HL-60 (cell line): Measurements from ENCODE around the gene BIRC6.

Experiments
- DNase-seq, 2 experiments: peaks; one replicate each; pipeline ENCODE4 v3.0.0-alpha.2; 2010 to 2020; ENCODE audit warnings: low read depth in 1 of 2, low spot score in 1 of 2
- H3K27ac ChIP-seq: fragments of 250-450 bp; sonication (Bioruptor Pico); replicated peaks from 2 replicates; pipeline ENCODE4 v1.5.1; 2020; ENCODE audit warnings: mild to moderate bottlenecking, moderate library complexity
- H3K27me3 ChIP-seq: fragments of 250-450 bp; sonication (Bioruptor Pico); 2 replicates; pipeline ENCODE4 v1.5.1; 2021; ENCODE audit warnings: mild to moderate bottlenecking, moderate library complexity; ENCODE audit not compliant: insufficient read depth, poor library complexity, severe bottlenecking
- H3K4me3 ChIP-seq: replicated peaks from 2 replicates; pipeline ENCODE4 v1.5.1; 2011; ENCODE audit warnings: mild to moderate bottlenecking, control low read depth, low read length; ENCODE audit not compliant: insufficient read depth
- GABPA ChIP-seq: IDR thresholded peaks from 2 replicates; pipeline ENCODE4 v1.6.1; 2012; ENCODE audit warnings: low read depth
- POLR2AphosphoS5 ChIP-seq: IDR thresholded peaks from 2 replicates; pipeline ENCODE4 v1.6.1; 2012; ENCODE audit warnings: low read depth
- SPI1 ChIP-seq: IDR thresholded peaks from 2 replicates; pipeline ENCODE4 v1.6.1; 2012; ENCODE audit warnings: low read depth, mild to moderate bottlenecking, borderline replicate concordance
- TF ChIP-seq, protein P1 (sequence below): IDR thresholded peaks from one replicate; pipeline ENCODE4 v1.5.1; 2011; ENCODE audit warnings: low read length, control low read depth, inconsistent platforms; ENCODE audit not compliant: insufficient read depth
- TF ChIP-seq, protein P2 (sequence below): IDR thresholded peaks from 2 replicates; pipeline ENCODE4 v1.6.1; 2012; ENCODE audit warnings: low read depth; ENCODE audit not compliant: insufficient replicate concordance

The BIRC6 gene

DNA sequence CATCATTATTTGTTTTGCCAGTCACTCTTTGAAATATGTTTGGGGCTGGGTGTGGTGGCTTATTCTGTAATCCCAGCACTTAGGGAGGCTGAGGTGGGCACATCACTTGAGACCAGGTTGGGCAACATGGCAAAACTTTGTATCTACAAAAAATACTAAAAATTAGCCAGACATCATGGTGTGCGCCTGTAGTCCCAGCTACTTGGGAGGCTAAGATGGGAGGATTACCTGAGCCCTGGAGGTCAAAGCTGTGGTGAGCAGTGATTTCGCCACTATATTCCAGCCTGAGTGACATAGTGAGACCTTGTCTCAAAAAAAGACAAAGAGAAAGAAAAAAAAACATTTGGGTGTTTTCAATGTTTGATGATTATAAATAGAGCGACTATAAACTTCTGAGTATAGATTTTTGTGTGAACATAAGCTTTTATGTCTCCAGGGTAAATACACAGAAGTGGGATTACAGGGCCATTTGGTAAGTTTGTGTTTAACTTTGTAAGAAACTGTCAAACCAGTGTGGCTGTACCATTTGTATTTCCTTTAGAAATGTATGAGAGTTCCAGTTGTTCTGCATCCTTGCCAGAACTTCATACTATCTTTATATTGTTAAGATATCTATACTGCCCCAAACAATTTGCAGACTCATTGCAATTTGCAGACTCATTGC is 15.8 kb downstream of the BIRC6 start:
- TF ChIP-seq SPI1 (no peak), POLR2AphosphoS5 (no peak), GABPA (no peak)
- TF ChIP-seq, protein P1, sequence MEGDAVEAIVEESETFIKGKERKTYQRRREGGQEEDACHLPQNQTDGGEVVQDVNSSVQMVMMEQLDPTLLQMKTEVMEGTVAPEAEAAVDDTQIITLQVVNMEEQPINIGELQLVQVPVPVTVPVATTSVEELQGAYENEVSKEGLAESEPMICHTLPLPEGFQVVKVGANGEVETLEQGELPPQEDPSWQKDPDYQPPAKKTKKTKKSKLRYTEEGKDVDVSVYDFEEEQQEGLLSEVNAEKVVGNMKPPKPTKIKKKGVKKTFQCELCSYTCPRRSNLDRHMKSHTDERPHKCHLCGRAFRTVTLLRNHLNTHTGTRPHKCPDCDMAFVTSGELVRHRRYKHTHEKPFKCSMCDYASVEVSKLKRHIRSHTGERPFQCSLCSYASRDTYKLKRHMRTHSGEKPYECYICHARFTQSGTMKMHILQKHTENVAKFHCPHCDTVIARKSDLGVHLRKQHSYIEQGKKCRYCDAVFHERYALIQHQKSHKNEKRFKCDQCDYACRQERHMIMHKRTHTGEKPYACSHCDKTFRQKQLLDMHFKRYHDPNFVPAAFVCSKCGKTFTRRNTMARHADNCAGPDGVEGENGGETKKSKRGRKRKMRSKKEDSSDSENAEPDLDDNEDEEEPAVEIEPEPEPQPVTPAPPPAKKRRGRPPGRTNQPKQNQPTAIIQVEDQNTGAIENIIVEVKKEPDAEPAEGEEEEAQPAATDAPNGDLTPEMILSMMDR: no peak
- TF ChIP-seq, protein P2, sequence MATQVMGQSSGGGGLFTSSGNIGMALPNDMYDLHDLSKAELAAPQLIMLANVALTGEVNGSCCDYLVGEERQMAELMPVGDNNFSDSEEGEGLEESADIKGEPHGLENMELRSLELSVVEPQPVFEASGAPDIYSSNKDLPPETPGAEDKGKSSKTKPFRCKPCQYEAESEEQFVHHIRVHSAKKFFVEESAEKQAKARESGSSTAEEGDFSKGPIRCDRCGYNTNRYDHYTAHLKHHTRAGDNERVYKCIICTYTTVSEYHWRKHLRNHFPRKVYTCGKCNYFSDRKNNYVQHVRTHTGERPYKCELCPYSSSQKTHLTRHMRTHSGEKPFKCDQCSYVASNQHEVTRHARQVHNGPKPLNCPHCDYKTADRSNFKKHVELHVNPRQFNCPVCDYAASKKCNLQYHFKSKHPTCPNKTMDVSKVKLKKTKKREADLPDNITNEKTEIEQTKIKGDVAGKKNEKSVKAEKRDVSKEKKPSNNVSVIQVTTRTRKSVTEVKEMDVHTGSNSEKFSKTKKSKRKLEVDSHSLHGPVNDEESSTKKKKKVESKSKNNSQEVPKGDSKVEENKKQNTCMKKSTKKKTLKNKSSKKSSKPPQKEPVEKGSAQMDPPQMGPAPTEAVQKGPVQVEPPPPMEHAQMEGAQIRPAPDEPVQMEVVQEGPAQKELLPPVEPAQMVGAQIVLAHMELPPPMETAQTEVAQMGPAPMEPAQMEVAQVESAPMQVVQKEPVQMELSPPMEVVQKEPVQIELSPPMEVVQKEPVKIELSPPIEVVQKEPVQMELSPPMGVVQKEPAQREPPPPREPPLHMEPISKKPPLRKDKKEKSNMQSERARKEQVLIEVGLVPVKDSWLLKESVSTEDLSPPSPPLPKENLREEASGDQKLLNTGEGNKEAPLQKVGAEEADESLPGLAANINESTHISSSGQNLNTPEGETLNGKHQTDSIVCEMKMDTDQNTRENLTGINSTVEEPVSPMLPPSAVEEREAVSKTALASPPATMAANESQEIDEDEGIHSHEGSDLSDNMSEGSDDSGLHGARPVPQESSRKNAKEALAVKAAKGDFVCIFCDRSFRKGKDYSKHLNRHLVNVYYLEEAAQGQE: no peak
- no peak for DNase-seq
- H3K27me3 ChIP-seq: no peaks in the 10 kb centered on the region
- H3K27ac ChIP-seq: no peak overlapping the region
- H3K4me3 ChIP-seq: no peak overlapping the region

DNA sequence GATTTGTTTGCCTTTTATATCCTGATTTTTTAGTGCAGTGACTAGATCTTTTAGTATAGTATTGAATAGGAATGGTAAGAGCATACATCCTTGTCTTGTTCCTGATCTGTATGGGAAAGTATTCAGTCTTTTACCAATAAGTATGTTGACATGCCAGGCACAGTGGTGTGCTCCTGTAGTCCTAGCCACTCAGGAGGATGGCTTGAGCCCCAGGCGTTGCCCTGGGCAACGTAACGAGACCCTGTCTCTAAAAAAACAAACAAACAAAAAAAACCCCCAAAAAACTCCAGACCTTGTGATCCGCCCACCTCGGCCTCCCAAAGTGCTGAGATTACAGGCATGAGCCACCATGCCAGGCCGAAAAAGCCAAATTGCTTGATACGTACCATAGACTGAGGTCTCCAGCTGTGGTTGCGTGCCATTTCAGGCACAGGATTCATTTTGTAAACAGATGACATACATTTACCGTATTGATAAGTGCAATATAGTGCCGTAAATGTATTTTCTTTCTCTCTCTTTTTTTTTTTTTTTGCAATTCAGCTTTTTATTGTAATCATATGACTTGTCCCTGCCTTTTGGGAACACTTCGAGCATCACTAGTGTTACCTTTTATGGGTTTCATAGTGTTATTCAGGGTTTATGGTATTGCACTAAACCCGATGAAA is 18.5 kb downstream of the BIRC6 start:
- DNase-seq: no peak
- Histone ChIP-seq H3K27me3 (no peaks in the 10 kb centered on the region), H3K4me3 (no peak overlapping the region), H3K27ac (no peak overlapping the region)
- TF ChIP-seq GABPA: no peak
- TF ChIP-seq, protein P2: no peak

DNA sequence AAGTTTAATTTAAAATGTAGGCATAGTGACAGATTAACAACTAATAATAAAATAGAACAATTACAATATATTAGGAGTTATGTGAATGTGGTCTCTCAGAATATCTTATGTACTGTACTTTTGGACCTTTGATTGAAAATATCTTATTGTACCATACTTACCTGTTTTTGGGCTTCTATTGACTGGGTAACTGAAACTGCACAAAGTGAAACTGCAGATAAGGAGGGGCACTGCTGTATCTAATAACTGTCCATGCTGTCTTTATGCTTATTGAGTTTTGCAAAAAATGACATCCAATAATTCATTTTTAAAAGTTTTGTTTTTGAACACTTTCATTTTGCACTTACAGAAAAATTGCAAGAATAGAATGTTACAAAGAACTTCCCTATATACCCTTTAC is 19.9 kb downstream of the BIRC6 start:
- no peak overlapping the region for H3K27ac ChIP-seq
- no peak for TF ChIP-seq POLR2AphosphoS5
- TF ChIP-seq, protein P2: no peak

DNA sequence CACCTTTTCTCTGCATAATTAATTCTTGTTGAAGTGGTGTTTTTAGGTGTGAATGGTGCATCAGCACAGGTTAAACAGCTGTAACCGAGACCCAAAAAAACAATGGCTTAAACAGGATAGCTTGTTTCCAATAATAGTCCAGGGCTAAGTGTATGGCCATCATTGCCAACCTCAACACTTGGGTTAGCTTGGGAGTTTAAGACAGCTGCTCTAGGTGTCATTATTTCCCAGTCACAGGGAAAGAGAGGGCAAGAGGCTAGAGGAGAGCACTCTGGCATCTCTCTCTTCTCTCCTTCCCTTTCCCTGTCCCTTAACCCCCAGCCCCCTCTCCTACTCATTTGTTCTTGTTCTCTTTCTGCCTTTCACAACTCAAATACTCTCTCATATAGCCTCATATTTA is 21.1 kb downstream of the BIRC6 start:
- DNase-seq: no peak
- Histone ChIP-seq H3K27ac (no peak overlapping the region), H3K27me3 (no peaks in the 10 kb centered on the region), H3K4me3 (no peak overlapping the region)
- TF ChIP-seq, protein P1: no peak
- TF ChIP-seq GABPA (no peak), SPI1 (no peak), POLR2AphosphoS5 (no peak)
- TF ChIP-seq, protein P2: no peak

More for the DNA sequence above, 19.9 kb downstream of the BIRC6 start:
- no peak for DNase-seq
- Histone ChIP-seq H3K4me3 (no peak overlapping the region), H3K27me3 (no peaks in the 10 kb centered on the region)
